HG03159 (cell line): ENCODE data around the gene IDUA.
"Not testable (repeated sequence)": the region's sequence is repeated elsewhere in the genome, so short reads cannot be mapped to it uniquely, and the experiment has no call there.

Source experiments
- ATAC-seq: cut with Tn5 transposase; IDR thresholded peaks from one replicate; pipeline ENCODE4 v1.9.1; 2021; ENCODE audit warnings: mild to moderate bottlenecking, moderate library complexity; ENCODE audit not compliant: unreplicated experiment

IDUA gene

DNA sequence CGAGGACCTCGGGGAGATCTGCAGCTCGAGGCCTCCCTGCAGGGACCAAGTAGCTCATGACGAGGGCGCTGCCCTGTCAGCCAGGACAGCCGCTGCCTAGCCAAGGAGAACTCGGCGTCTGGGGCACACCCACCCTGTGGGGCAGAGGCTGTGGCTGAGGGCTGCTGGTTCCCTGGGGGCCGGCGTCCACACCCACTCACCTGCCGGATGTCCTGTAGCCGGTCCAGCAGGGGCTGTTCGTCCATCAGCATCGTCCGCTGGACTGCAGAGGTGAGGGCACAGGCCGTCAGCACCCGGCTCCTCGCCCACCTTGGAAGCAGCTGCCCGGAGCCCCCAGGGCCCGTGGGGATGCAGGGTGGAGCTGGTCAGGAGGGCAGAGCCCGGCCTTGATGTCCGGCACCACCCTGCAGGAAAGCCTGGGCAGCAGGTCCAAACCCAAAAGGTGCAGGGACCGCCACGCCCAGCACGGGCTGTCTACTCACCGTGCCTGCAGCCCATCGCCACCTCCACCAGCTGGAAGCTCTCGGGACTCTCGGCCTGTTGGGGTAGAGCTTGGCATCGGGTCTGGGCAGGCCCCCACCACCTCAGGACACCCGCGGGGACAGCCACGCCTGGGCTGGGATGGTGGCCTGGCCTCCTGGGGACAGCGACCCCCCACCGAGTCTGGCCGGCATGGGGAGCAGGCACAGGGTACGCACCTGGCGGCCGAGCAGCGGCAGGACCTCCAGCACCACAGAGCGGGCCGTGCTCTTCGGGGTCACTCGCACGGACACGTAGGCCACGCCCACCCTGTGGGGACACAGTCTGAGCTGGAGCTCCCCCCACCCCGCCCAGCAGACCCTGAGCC is 20.4 kb upstream of the IDUA start:
- ATAC-seq, result no peak

GRCh38 chr4:967113-968104 is 19.4 kb upstream of the IDUA start:
- no peak for ATAC-seq

DNA sequence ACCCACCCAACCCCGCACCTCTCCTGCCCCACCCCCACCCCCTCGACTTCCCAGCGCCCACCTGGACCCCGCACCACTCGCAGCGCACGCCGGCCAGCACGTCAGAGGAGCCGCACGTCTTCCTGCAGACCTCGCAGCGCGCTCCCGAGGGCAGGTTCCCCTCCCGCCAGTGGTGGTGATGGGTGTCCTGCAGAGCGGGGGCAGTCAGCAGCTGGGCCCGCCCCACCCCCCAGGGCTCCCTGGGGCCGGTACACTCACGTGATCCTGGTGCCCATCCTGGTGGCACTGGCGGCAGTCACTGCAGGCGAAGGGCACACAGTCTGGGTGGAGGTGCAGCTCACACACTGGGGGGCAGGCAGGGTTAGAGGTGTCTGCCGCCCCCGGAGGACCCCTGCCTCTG is 18.6 kb upstream of the IDUA start:
- ATAC-seq, result no peak

DNA sequence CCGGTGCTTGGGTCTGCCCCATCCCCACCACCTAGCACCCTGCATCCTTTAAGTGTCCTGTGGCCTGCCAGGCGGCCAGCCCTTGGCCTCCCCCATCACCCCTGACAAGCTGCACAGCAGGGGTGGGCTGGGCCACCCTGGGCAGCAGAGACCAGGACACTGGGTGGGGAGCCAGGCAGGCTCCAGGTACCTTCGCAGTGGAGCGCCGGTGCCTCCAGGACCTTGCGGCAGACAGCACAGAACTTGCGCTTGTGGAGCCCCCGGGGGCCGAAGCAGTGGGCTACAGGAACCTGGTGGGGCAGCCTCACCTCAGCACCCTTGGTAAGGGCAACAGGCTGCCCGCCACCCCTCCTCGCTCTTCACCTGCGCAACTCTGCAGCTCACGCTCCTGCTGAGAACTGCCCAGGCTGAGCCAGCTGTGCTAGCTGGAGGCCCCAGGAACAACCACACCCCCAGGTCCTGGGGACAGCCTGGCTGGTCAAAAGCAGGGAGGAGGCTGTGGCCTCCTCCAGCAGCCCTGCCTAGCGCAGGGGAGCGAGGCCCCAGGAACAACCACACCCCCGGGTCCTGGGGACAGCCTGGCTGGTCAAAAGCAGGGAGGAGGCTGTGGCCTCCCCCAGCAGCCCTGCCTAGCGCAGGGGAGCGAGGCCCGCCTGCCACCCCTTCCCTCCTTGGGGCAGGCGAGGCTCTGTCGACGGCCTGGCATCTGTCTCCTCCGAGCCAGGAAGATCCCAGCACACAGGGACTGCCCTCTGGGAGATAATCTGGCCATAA is 18.0 kb upstream of the IDUA start:
- ATAC-seq, result no peak

GRCh38 chr4:970046-970745 is 16.6 kb upstream of the IDUA start:
- no peak for ATAC-seq

DNA sequence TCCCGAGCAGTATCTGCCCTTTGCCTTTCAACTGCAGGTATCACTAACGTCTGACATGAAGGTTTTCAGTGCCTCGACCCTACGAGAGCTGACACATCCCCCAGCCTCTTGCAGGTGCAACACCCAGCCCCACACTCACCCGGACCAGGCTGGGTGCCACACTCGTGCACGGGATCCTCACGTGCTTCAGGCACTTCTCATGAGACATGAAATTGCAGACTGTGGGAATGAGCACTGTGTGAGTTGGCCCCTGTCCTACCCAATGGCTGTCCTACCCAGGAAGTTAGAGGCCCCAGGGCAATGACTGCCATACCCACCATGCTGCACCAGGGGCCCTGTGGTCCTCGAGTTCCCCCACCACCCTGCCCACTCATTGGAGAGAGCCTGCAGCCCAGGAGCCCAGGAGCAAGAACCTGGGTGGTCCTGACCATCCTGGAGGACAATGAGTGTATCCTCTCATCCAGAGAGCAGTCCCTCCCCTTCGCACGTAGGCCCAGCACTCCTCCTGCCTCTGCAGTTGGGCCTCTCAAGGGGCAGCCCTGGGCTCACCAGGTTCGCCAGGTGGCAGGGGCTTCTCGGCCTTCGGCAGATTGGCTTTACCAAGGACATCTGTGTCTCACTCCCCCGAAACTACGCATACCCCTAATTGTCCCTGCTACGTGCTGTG is 15.9 kb upstream of the IDUA start:
- ATAC-seq, result no peak

DNA sequence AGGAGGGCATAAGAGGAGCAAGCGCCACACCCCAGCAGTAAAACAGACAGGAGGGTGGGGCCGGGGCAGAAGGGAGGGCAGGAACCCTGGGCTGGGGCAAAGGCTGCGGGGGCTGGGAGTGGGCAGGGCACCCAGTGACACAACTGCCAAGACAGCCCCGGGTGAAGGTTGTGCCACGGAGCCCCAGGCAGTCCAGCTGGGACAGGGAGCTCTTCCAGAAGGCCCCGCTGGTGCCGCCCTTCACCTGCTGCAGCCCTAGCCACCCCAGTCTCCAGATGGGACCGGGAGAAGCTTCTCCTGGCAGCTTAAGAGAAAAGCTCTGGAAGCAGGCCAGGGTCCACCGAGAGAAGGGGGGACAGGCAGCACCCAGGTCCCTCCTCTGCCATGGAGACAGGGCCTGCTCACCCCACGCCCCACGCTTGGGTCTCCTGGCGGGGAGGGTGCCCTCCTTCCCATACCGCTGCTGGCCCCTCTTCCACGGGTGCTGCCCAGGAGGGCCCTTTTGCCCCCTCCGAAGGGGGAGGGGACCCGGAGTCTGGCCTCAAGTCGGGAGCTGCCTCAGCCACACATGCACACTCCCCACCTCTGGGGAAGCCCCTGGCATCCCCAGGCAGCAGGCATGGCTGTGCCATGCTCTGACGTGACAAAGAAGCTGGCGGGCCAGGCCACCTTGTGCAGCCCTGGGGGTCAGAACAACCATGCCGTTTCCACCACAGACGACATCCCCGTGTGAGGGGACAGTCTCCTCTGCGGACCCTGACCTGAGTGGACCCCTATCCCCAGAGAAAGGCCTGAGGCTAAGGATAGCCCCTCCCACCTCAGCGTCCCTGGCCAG is 15.0 kb upstream of the IDUA start:
- ATAC-seq, result no peak

DNA sequence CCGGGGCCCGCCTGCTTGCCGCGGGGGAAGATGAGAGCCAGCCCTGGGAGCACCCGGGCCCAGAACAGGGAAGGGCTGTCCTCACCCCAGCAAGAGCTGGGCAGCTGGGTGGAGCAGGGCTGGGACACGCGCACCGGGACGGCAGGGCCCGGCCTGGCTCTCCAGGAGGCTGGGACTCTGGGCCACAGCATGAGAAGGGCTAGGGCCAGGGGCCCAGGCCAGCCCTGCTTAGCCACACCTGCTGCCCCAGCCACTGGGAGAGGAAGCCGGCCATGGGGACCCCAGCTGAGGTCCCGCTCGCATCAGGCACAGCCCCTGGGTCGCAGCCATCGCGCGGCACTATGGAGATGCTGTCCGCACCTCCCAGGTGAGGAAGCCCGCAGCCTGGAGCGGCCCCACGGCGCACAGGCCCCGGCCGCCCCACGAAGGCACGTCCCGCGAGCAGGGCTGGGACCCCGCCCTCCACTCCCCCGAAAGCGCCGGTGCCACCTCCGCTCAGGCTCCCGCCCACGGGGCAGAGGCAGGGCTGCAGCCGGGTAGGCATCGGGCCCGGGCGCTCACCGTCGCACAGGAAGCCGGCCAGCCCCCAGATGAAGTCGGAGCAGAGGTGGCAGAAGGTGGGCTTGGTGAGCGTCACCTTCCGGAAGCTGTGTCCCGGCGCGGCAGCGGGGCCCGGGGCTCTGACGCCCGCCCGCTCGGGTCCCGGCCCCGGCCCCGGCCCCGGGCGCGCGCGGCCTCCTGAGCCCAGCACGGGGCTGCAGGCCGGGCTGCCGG is 14.0 kb upstream of the IDUA start:
- ATAC-seq, result peak; percentile 45

- ATAC-seq, result peak; percentile 63
Observed at GRCh38 chr4:973431-974397, 13.1 kb upstream of the IDUA start, which contains the start of gene DGKQ. DGKQ (minus strand) TSS chr4:973569; CDS start chr4:973482, 87 bp downstream.

DNA sequence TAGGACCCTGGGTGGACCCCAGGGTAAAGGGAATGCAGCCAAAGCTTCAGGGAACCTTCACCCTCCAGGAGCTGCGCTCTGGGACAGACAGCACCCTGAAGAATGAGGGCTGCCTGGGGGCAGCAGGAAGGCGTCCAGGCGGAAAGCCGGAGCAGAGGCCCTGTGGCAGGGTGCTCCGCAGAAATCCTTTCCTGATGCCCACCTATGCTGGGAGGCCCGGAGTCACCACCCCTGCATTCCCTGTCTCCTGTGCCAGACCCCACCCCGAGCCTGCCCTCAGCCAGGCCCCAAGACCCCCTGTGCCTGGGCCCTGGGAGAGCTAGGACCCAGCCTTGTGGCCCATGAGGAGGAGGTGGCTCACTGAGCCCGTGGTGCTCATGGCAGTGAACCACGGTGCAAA is 12.2 kb upstream of the IDUA start:
- no peak for ATAC-seq

- not testable (repeated sequence) for ATAC-seq
Observed at GRCh38 chr4:976016-976415, 10.8 kb upstream of the IDUA start.

DNA sequence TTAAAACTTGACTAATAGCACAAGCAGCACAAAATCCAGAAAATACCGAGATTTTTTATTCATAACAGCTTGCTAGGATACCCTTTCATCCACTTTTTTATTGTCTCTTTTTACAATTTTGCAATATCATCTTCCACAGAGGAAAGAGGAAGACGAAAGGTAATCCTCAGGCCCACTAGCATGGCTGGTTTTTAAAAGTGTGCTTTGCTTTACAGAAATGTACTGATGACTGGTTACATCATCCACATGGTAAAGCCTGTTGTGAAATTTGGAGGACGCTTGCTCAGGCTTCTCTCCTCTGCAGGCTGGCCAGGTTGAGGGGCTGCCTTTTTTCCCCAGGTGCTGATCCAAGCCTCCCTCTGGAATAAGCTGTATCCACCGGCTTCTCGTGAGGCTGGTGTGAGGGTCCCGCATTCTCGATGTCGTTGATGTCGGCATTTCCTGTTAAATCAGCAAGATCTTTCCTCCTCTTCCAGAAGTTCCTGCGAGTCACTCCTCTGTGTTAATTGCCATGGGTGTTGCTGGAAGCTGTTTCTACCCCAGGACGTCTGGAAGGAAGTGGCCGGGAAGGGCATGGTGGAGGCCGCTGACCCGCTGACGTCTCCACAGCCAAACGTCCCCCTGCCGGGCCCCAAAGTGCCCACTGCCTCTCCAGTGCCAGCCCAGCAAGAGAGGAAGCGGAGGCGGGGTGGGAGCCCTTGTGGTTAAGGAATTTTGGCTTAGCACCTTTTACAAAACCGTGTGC is 7.7 kb upstream of the IDUA start:
- ATAC-seq, result no peak

DNA sequence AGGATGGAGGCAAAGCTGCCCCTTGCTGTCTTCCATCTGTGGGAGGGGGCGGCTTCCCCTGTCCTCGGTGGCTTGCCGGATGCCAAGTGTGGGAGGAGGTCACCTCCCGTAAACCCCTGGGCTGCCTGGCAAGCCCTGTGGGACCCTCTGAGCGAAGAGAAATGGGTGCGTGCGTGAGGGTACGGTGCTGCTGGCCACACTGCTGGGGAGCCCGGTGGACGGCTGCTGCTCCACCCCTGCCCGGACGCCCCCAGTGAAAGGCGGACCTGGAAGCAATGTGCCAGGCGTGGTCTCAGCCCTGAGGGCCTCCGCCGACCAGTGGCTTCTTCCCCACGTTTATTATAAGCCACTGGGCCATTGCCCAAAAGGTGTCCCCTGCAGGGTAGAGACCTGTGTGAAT is 4.6 kb upstream of the IDUA start:
- ATAC-seq, result no peak

- ATAC-seq, result no peak
Observed at GRCh38 chr4:982814-983213, 4.0 kb upstream of the IDUA start.

- ATAC-seq, result no peak
Observed at GRCh38 chr4:984336-985054, 2.3 kb upstream of the IDUA start.
